Peyer's patch (tissue), 4 donors: ENCODE data around the gene PCP4.

ENCODE experiments used
- POLR2A ChIP-seq, 2 donors: fragments of 450-650 bp; IDR thresholded peaks; one replicate each; pipeline ENCODE4 v1.5.1; 2017; ENCODE audit warnings: antibody characterized with exemption in 2 of 2, mild to moderate bottlenecking in 2 of 2, moderate library complexity in 2 of 2
- TF ChIP-seq, protein P1 (sequence below), 6 experiments: fragments of 450-650 bp in 4 of 6; fragments of 200-600 bp in 2 of 6; sonication (generic) in 1 of 6; IDR thresholded peaks; one replicate each; pipeline ENCODE4 v1.5.1; 2017 to 2019; ENCODE audit warnings: antibody characterized with exemption in 6 of 6, mild to moderate bottlenecking in 3 of 6, moderate library complexity in 1 of 6

DNA sequence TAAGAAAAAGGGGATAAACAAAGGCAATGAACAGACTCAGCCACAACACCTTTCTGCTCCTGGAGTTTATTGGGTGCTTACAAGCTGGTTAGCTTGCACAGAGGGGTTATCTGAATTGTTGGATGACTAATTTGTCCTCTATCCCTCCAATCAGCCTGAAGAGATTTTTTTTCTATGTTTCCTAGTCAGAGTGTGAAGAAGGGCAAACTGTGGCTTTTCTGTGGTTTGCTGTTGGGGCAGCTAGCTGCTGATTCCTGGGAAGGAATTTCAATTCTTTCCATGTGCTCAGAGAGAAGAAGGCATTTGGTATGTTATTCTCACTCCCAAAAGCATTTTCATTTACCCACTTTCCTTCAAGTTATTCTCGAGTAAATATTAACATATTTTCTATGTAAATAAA is 48.6 kb downstream of the PCP4 start:
- TF ChIP-seq POLR2A (IDR thresholded peaks at IDR 0.05), result no peak
- TF ChIP-seq, protein P1, sequence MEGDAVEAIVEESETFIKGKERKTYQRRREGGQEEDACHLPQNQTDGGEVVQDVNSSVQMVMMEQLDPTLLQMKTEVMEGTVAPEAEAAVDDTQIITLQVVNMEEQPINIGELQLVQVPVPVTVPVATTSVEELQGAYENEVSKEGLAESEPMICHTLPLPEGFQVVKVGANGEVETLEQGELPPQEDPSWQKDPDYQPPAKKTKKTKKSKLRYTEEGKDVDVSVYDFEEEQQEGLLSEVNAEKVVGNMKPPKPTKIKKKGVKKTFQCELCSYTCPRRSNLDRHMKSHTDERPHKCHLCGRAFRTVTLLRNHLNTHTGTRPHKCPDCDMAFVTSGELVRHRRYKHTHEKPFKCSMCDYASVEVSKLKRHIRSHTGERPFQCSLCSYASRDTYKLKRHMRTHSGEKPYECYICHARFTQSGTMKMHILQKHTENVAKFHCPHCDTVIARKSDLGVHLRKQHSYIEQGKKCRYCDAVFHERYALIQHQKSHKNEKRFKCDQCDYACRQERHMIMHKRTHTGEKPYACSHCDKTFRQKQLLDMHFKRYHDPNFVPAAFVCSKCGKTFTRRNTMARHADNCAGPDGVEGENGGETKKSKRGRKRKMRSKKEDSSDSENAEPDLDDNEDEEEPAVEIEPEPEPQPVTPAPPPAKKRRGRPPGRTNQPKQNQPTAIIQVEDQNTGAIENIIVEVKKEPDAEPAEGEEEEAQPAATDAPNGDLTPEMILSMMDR (IDR thresholded peaks at IDR 0.05), result no peak
